Right renal pelvis (tissue), 4 donors: Measurements from ENCODE around the gene LMBR1. TPM values are rescaled to one million over a fixed set of nuclear protein-coding genes. Genes with fewer than 3 reads are reported as not detected.
"Not testable (repeated sequence)": the region's sequence is repeated elsewhere in the genome, so short reads cannot be mapped to it uniquely, and the experiment has no call there.

Experiments used
- DNase-seq, 4 donors: peaks; one replicate each; pipeline ENCODE4 v3.0.0-alpha.2; 2013; ENCODE audit warnings: low read depth in 4 of 4, low spot score in 3 of 4, missing footprints in 1 of 4
- polyA plus RNA-seq, 4 donors: library from polyadenylated mRNA; unstranded; fragments of 120-200 nt; gene quantifications; one replicate each; pipeline ENCODE4 v1.2.1, GENCODE V29; 2013; ENCODE audit not compliant: insufficient read length in 4 of 4

Gene LMBR1
- polyA plus RNA-seq, 4 donors, result 44.2 to 56.2 (median 51.4) TPM

GRCh38 chr7:156816943-156817572 is 75.9 kb downstream of the LMBR1 start:
- no peak for DNase-seq

GRCh38 chr7:156811706-156812105 is 81.3 kb downstream of the LMBR1 start:
- DNase-seq, result no peak

GRCh38 chr7:156803656-156804055 is 89.3 kb downstream of the LMBR1 start:
- not testable (repeated sequence) for DNase-seq

- DNase-seq, result no peak
These were observed 90.8 kb downstream of the LMBR1 start for GRCh38 chr7:156802214-156802613.

GRCh38 chr7:156795415-156795814 is 97.6 kb downstream of the LMBR1 start:
- no peak for DNase-seq

GRCh38 chr7:156793334-156793733 is 99.6 kb downstream of the LMBR1 start:
- DNase-seq, result no peak

- no peak for DNase-seq
These were observed 100.4 kb downstream of the LMBR1 start for GRCh38 chr7:156792611-156793010.

GRCh38 chr7:156791241-156791640 is 101.7 kb downstream of the LMBR1 start:
- DNase-seq, result no peak

GRCh38 chr7:156790264-156790663 is 102.7 kb downstream of the LMBR1 start:
- DNase-seq, result no peak

GRCh38 chr7:156785998-156786543 is 106.9 kb downstream of the LMBR1 start:
- no peak for DNase-seq

GRCh38 chr7:156783864-156784263 is 109.1 kb downstream of the LMBR1 start:
- DNase-seq, result no peak

GRCh38 chr7:156781972-156782371 is 111.0 kb downstream of the LMBR1 start:
- no peak for DNase-seq

GRCh38 chr7:156780724-156781455 is 112.1 kb downstream of the LMBR1 start:
- no peak for DNase-seq

- no peak for DNase-seq
These were observed 114.3 kb downstream of the LMBR1 start for GRCh38 chr7:156778668-156779067.

GRCh38 chr7:156778201-156778600 is 114.8 kb downstream of the LMBR1 start:
- DNase-seq, result no peak

GRCh38 chr7:156777364-156778069 is 115.5 kb downstream of the LMBR1 start:
- no peak for DNase-seq

GRCh38 chr7:156776527-156776926 is 116.5 kb downstream of the LMBR1 start:
- DNase-seq, result no peak

- DNase-seq, result no peak
These were observed 119.0 kb downstream of the LMBR1 start for GRCh38 chr7:156773966-156774365.

- no peak for DNase-seq
These were observed 120.3 kb downstream of the LMBR1 start for GRCh38 chr7:156772725-156773124.

GRCh38 chr7:156768698-156769472 is 124.1 kb downstream of the LMBR1 start:
- DNase-seq, result no peak

- no peak for DNase-seq
These were observed 126.3 kb downstream of the LMBR1 start for GRCh38 chr7:156766666-156767065.
